ENCODE results near the gene PABPC1L.

PABPC1L gene

DNA sequence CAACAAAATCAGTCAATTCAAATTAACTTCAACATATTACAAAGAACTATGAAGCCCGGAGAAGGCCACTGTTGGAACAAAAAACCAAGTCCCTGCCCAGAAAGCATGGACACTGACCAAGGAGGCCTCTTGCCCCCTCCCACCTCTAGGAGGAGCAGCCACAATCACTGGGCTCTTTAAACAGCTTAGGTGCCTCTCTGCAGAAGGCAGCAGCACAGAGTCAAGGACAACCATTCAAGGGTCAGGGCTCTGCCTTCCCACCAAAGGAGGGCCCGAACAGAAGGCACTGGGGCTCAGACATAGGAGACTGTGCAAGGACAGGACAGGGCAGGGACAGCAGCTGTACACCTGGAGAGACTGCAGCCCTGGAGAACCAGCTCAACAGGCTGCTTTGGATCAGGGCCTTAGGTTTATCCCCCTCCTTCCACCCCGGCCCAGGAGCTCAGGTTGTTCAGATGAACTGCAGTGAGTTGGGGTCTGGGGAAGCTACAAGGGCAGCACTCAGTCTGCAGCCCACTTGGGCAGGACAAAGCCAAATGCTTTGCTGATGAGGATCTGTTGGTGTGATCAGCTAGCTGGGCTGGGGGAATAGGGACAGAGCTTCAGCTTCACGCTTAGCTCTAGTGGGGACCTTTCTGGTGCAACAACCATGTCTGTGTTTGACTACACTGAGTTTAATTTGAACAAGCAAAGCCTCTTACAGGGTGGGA is 32.6 kb downstream of the PABPC1L start:
- in situ Hi-C loops (cut with MboI; ENCODE audit: low sequenced_read_pairs) = no loop called here
- H3K4me3 ChIP-seq = no peak overlapping the region
- H3K27me3 ChIP-seq (ENCODE audit: low read depth) = no peaks in the 10 kb centered on the region
- peak in 1 of 2 experiments; percentile 13 for DNase-seq (ENCODE audit: low spot score in 2 of 2)
- no peaks in the 10 kb centered on the region for H3K4me1 ChIP-seq
- peaks cover 76% of the 10 kb centered on the region for H3K36me3 ChIP-seq (replicated peaks)
- H3K9me3 ChIP-seq = no peaks in the 10 kb centered on the region

DNA sequence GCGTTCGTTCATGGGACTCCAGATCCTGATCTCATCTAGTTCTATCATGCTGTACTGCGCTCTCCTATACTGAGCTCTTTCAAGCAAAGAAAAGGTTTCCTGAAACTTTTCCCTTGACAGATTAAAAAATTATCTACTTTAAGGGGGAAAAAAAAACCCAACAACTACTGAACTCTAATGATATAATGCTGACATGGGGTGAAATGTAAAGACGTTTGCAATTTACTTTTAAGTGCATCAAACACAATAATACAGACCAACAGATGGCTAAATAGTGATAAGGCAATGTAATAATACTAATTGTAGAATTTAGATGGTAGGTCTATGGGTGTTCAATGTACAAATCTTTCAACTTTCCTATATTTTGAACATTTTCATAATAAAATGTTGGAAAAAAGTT is 34.0 kb downstream of the PABPC1L start:
- H3K36me3 ChIP-seq (replicated peaks) = peaks cover 76% of the 10 kb centered on the region
- no peaks in the 10 kb centered on the region for H3K4me1 ChIP-seq
- H3K9me3 ChIP-seq = no peaks in the 10 kb centered on the region
- in situ Hi-C loops (cut with MboI; ENCODE audit: low sequenced_read_pairs) = no loop called here
- H3K27me3 ChIP-seq (ENCODE audit: low read depth) = no peaks in the 10 kb centered on the region
- H3K4me3 ChIP-seq = no peak overlapping the region
- DNase-seq (ENCODE audit: low spot score in 2 of 2) = no peak

DNA sequence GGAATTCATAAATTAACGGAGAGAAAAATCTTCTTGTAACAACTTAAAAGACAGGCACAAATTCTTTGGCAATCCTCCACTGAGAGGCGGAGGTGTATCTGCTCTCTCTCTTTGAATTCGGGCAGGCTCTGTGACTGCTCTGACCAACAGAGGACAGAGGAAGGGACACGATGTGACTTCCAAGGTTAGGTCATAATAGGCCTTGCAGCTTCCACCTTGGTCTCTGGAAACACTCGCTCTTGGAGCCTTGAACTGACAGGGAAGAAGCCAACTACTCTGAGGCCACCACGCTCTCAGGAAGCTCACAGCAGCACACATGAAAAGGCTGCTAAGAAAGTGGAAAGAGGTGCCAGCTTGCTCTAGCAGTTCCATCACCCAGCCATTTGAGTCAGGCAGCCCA is 35.4 kb downstream of the PABPC1L start:
- Histone ChIP-seq H3K4me1 (no peaks in the 10 kb centered on the region), H3K27me3 (ENCODE audit: low read depth) (no peaks in the 10 kb centered on the region), H3K4me3 (no peak overlapping the region), H3K36me3 (replicated peaks) (peaks cover 90% of the 10 kb centered on the region), H3K9me3 (no peaks in the 10 kb centered on the region)
- in situ Hi-C loops (cut with MboI; ENCODE audit: low sequenced_read_pairs) = no loop called here
- no peak for DNase-seq (ENCODE audit: low spot score in 2 of 2)

DNA sequence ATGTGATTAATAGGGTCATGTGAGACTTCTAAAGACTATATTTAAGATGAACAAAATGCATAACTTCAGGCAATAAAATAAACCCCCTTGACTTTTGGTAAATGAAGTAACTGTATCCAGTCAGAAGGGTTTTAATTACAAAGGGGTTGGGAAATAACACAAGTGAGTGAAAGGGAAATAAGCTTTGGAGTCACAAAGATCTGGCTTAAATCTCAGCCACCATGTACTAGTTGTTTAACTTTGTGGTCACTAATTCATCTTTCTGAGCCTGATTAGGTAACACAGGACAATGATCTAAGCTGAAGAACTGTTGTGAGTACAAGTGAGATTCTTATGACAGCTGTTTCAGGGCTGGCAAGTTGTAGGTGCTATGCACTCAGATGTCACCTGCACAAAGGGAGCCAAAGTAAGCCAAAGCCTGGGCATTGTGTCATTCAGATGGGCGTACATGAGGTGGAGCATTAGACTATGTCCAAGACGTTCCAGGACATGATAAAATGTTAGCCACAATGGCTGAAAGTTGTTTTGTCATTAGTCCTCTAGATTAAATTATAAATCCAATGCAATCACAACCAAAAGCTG is 36.5 kb downstream of the PABPC1L start:
- Histone ChIP-seq H3K27me3 (ENCODE audit: low read depth) (no peaks in the 10 kb centered on the region), H3K4me3 (no peak overlapping the region), H3K9me3 (no peaks in the 10 kb centered on the region), H3K4me1 (no peaks in the 10 kb centered on the region), H3K36me3 (replicated peaks) (peaks cover 96% of the 10 kb centered on the region)
- in situ Hi-C loops (cut with MboI; ENCODE audit: low sequenced_read_pairs) = no loop called here
- DNase-seq (ENCODE audit: low spot score in 2 of 2) = no peak

DNA sequence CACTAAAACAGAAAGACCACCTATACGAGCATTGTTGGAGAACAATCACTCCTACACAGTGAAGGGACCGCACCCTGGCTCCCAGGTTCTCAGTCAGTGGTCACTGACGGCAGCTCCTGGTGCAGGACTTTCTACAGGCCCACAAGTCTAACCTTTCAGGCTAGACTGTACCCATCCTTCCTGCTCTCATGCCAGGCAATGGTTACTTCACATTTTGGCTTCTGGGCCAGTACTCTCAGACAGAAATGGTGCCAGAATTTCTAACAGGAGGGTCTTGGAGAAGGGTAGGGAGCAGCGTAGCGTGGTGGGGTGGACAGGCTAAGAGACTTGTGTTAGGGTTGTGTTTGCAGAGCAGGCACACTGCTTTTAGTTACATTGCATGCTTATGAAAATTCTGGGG is 38.2 kb downstream of the PABPC1L start:
- Histone ChIP-seq H3K4me3 (no peak overlapping the region), H3K9me3 (no peaks in the 10 kb centered on the region), H3K36me3 (replicated peaks) (peaks cover 96% of the 10 kb centered on the region), H3K4me1 (no peaks in the 10 kb centered on the region), H3K27me3 (ENCODE audit: low read depth) (no peaks in the 10 kb centered on the region)
- DNase-seq (ENCODE audit: low spot score in 2 of 2) = no peak
- in situ Hi-C loops (cut with MboI; ENCODE audit: low sequenced_read_pairs) = no loop called here

DNA sequence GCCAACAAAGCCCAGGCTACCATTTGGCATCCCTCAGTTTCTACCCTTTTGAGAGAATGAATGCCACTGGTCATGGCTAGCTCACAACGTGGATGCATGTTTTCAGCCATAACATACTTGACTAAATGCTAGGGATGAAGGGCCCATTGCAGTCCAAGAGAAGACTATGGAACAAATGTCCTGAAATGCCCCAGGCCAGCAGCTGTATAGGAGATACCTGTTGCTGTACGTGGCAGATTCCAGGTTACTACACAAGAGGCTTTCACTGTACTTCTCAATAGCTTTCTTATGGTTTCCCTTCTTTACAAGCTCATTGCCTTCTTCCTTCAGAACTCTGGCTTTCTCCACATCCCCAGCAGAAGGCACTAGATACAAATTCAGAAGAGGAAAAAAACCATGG is 38.7 kb downstream of the PABPC1L start:
- Histone ChIP-seq H3K9me3 (no peaks in the 10 kb centered on the region), H3K4me3 (no peak overlapping the region), H3K4me1 (no peaks in the 10 kb centered on the region), H3K27me3 (ENCODE audit: low read depth) (no peaks in the 10 kb centered on the region), H3K36me3 (replicated peaks) (peaks cover 96% of the 10 kb centered on the region)
- no peak for DNase-seq (ENCODE audit: low spot score in 2 of 2)
- in situ Hi-C loops (cut with MboI; ENCODE audit: low sequenced_read_pairs) = no loop called here

DNA sequence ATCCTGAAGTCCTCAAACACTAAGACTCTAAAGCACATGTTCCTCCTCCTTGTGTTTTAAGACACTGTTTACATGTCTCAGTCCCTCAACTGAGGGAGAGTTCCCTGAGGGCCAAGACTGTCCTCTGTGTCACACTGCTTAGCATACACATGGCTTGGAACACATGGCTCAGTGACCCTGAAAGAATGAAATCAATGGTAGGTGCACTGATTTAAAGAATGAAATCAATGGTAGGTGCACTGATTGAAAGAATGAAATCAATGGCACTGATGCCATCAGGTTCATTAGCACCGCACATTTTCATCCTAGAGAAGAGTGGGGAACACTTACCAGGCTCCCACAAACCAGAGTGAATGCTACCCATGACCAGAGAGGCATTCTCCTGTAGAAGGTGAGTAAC is 40.5 kb downstream of the PABPC1L start:
- H3K36me3 ChIP-seq (replicated peaks) = peaks cover 98% of the 10 kb centered on the region
- H3K9me3 ChIP-seq = no peaks in the 10 kb centered on the region
- DNase-seq (ENCODE audit: low spot score in 2 of 2) = no peak
- H3K4me1 ChIP-seq = no peaks in the 10 kb centered on the region
- H3K27me3 ChIP-seq (ENCODE audit: low read depth) = no peaks in the 10 kb centered on the region
- H3K4me3 ChIP-seq = no peak overlapping the region
- in situ Hi-C loops (cut with MboI; ENCODE audit: low sequenced_read_pairs) = no loop called here

DNA sequence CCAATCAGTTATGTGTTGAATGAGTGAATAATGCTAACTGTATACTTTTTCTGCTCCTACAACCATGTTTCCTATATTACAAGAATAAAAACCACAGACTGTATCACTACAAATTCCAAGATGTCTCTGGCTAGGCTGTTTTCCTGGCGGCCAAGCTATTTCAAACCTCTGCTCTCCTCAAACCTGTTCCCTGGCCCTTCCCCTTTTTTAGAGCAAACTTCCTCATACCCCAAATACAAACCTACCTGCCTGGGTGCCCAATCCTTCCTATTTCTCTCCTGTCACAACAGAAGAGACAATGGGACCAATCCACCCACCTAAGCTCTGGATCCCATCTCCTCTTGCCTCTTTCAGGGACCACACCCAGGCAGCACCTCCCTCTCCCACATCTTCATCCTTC is 42.9 kb downstream of the PABPC1L start:
- Histone ChIP-seq H3K27me3 (ENCODE audit: low read depth) (no peaks in the 10 kb centered on the region), H3K4me1 (no peaks in the 10 kb centered on the region), H3K9me3 (no peaks in the 10 kb centered on the region), H3K36me3 (replicated peaks) (peaks cover 95% of the 10 kb centered on the region), H3K4me3 (no peak overlapping the region)
- DNase-seq (ENCODE audit: low spot score in 2 of 2) = no peak
- in situ Hi-C loops (cut with MboI; ENCODE audit: low sequenced_read_pairs) = no loop called here

DNA sequence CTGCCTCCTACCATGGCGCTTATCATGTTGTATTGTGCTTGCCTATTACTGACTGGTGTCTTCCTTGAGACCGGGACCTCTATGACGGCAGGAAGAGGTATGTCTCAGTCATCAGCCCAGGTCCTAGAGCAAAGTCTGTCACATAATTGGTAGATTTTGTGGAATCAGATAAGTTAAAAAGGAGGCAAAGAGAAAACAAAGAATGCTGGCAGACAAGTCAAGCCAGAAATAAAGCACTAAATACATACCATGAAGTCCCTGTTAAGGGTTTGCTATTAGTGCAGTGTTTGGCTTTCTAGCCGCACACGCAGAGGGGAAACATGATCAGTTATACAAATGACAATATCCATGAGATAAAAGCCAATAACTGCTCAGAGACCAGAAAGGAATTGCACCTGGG is 44.4 kb downstream of the PABPC1L start:
- no peak overlapping the region for H3K4me3 ChIP-seq
- H3K9me3 ChIP-seq = no peaks in the 10 kb centered on the region
- DNase-seq (ENCODE audit: low spot score in 2 of 2) = no peak
- H3K27me3 ChIP-seq (ENCODE audit: low read depth) = no peaks in the 10 kb centered on the region
- in situ Hi-C loops (cut with MboI; ENCODE audit: low sequenced_read_pairs) = no loop called here
- H3K36me3 ChIP-seq (replicated peaks) = peaks cover 85% of the 10 kb centered on the region
- H3K4me1 ChIP-seq = peaks cover 6% of the 10 kb centered on the region

DNA sequence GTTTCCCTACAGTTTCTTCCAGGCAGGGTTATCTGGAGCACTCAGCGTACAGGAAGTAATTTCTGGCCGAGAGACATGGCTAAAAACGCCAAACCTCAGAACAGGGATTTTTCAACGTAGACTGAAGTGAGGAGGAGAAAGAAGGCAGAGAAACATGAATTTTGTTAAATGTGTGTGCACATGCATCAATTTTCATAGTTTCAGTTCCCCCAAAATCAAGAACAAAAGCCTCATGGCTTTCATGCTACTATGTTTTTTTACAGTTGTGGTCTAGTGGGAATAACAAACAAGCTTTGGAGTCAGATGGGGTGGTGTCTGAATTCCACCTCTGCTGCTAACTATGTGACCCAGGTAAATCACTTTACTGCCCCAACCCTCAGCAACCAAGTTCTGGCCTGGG is 45.4 kb downstream of the PABPC1L start:
- Histone ChIP-seq H3K4me1 (peaks cover 6% of the 10 kb centered on the region), H3K27me3 (ENCODE audit: low read depth) (no peaks in the 10 kb centered on the region), H3K9me3 (no peaks in the 10 kb centered on the region), H3K4me3 (no peak overlapping the region), H3K36me3 (replicated peaks) (peaks cover 74% of the 10 kb centered on the region)
- in situ Hi-C loops (cut with MboI; ENCODE audit: low sequenced_read_pairs) = no loop called here
- DNase-seq (ENCODE audit: low spot score in 2 of 2) = no peak

DNA sequence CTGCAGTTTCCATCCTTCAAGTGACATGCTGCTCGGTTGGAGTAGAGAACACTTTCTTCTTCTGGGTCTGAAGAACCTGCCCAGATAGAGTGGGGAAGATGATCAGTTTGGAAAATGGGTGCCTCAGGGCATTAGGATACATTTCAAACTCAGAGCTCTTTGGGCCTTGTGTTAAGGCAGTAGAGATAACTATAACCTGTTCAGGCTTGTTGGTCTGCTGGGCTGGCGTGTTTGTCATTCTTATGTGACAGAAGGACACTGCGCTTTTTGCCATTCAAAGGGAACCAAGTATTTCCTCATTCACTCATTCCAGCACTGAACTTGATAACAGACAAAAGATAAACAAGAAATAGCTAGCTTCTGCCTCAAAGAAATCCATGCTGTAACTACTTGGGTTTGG is 46.5 kb downstream of the PABPC1L start:
- Histone ChIP-seq H3K4me3 (no peak overlapping the region), H3K4me1 (peaks cover 15% of the 10 kb centered on the region), H3K36me3 (replicated peaks) (peaks cover 63% of the 10 kb centered on the region), H3K9me3 (no peaks in the 10 kb centered on the region), H3K27me3 (ENCODE audit: low read depth) (no peaks in the 10 kb centered on the region)
- DNase-seq (ENCODE audit: low spot score in 2 of 2) = no peak
- in situ Hi-C loops (cut with MboI; ENCODE audit: low sequenced_read_pairs) = no loop called here

DNA sequence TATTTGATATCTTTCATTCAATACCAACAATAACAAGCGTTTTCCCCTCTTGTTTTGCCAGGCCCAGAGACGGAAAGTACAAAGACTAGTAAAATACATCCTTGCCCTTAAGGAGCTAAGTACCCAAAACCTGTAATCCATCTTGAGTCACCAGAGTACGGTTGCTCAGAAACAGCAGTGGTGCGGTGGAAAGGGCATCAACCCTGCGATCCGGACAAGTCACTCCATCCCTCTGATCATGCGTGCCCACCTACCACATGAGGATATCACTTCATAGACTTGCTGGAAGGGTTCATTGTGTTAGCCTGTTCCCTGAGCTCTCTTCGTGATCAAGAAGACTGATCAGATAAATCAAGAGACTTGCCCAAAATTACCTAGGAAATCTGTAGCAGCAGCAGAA is 48.4 kb downstream of the PABPC1L start:
- in situ Hi-C loops (cut with MboI; ENCODE audit: low sequenced_read_pairs) = no loop called here
- H3K27me3 ChIP-seq (ENCODE audit: low read depth) = no peaks in the 10 kb centered on the region
- H3K36me3 ChIP-seq (replicated peaks) = peaks cover 44% of the 10 kb centered on the region
- DNase-seq (ENCODE audit: low spot score in 2 of 2) = no peak
- H3K4me3 ChIP-seq = no peak overlapping the region; the same call in 1 of the 2 replicates
- no peaks in the 10 kb centered on the region for H3K9me3 ChIP-seq
- peaks cover 17% of the 10 kb centered on the region for H3K4me1 ChIP-seq

DNA sequence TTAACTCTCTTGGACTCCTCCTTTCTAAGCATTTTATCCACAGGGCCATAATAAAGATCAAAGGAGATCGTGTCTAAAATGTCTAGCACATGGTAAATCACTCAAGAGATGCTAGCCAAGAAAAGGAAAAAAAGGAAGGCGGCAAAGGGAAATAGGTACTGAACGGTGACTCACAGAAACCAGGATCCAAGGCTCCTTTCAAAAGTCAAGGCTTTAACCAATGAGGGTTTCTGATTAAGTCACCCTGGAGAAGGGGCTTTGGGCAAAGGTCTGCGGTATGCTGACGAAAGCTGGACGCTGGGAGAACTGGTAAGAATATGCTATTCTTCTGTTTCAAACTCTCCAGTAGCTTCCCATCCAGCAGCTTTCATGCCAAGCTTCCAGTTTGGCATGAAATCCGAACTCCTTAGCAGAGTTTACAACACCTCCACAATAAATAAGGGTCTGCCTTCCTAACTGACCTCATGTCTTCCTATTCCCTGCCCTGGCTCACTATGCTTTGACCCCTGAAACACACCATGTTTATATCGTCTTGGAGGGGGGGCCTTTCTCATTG is 49.3 kb downstream of the PABPC1L start:
- peaks cover 35% of the 10 kb centered on the region for H3K36me3 ChIP-seq (replicated peaks)
- no peaks in the 10 kb centered on the region for H3K9me3 ChIP-seq
- H3K4me1 ChIP-seq = peaks cover 17% of the 10 kb centered on the region
- H3K4me3 ChIP-seq = peak overlapping the region; percentile 75
- in situ Hi-C loops (cut with MboI; ENCODE audit: low sequenced_read_pairs) = no loop called here
- DNase-seq (ENCODE audit: low spot score in 2 of 2) = peak in 1 of 2 experiments; percentile 31
- H3K27me3 ChIP-seq (ENCODE audit: low read depth) = no peaks in the 10 kb centered on the region

DNA sequence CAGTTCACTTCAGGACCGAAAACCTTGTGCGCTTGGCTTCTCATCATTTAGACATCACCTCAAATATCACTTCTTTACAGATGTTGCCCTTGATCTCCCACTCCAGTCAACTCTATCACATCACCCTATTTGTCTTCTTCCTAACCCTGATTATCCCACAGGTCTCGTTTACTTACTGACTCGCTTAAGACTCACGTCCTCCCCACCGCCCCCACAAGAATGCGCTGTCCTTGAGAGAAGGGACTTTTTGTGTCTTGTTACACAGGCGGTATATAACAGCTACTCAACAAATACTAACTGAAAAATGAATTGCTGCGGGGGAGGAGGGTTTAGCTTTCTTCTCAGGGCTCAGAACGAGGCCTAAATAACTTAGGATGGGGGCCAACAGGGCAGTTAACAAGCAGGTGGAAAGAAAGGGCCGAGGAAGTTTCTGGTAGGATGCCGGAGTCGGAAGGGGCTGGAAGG is 49.8 kb downstream of the PABPC1L start:
- Histone ChIP-seq H3K36me3 (replicated peaks) (peaks cover 30% of the 10 kb centered on the region), H3K4me3 (peak overlapping the region; percentile 75), H3K9me3 (no peaks in the 10 kb centered on the region), H3K4me1 (peaks cover 17% of the 10 kb centered on the region), H3K27me3 (ENCODE audit: low read depth) (no peaks in the 10 kb centered on the region)
- peak; percentile 13 to 45 for DNase-seq (ENCODE audit: low spot score in 2 of 2)
- in situ Hi-C loops (cut with MboI; ENCODE audit: low sequenced_read_pairs) = no loop called here

Data from HAP-1 (cell line).